Parathyroid adenoma (tissue), 2 donors: ENCODE data around the gene CDK18.
"Not testable (repeated sequence)": the region's sequence is repeated elsewhere in the genome, so short reads cannot be mapped to it uniquely, and the experiment has no call there.

Experiments used
- H2AFZ ChIP-seq: fragments of 300-600 bp; sonication (generic); one replicate; pipeline ENCODE4 v1.7.0; 2017; ENCODE audit warnings: antibody characterized with exemption, mild to moderate bottlenecking
- H3K27ac ChIP-seq: fragments of 300-600 bp; sonication (generic); one replicate; pipeline ENCODE4 v1.7.0; 2017
- H3K27me3 ChIP-seq: fragments of 300-600 bp; sonication (generic); one replicate; pipeline ENCODE4 v1.7.0; 2017; ENCODE audit warnings: low read length; ENCODE audit not compliant: control insufficient read depth, insufficient read depth
- H3K36me3 ChIP-seq: fragments of 300-600 bp; sonication (generic); one replicate; pipeline ENCODE4 v1.7.0; 2017; ENCODE audit warnings: low read length; ENCODE audit not compliant: control insufficient read depth, insufficient read depth
- H3K4me1 ChIP-seq: fragments of 300-600 bp; sonication (generic); one replicate; pipeline ENCODE4 v1.7.0; 2017; ENCODE audit warnings: control low read depth
- H3K4me2 ChIP-seq: fragments of 300-600 bp; sonication (generic); one replicate; pipeline ENCODE4 v1.7.0; 2017; ENCODE audit warnings: low read length
- H3K4me3 ChIP-seq: fragments of 300-600 bp; sonication (generic); one replicate; pipeline ENCODE4 v1.7.0; 2017; ENCODE audit warnings: low read depth, low read length
- H3K79me2 ChIP-seq: fragments of 300-600 bp; sonication (generic); one replicate; pipeline ENCODE4 v1.7.0; 2017; ENCODE audit warnings: control low read depth
- H3K9ac ChIP-seq: fragments of 300-600 bp; sonication (generic); one replicate; pipeline ENCODE4 v1.7.0; 2017; ENCODE audit warnings: mild to moderate bottlenecking
- H3K9me3 ChIP-seq: fragments of 300-600 bp; sonication (generic); one replicate; pipeline ENCODE4 v1.7.0; 2017; ENCODE audit warnings: low read length; ENCODE audit not compliant: control insufficient read depth
- CTCF ChIP-seq: fragments of 300-600 bp; sonication (generic); IDR thresholded peaks from one replicate; pipeline ENCODE4 v1.7.0; 2017; ENCODE audit warnings: antibody characterized with exemption, mild to moderate bottlenecking
- donor health status: primary hyperparathyroidism.

Gene CDK18

DNA sequence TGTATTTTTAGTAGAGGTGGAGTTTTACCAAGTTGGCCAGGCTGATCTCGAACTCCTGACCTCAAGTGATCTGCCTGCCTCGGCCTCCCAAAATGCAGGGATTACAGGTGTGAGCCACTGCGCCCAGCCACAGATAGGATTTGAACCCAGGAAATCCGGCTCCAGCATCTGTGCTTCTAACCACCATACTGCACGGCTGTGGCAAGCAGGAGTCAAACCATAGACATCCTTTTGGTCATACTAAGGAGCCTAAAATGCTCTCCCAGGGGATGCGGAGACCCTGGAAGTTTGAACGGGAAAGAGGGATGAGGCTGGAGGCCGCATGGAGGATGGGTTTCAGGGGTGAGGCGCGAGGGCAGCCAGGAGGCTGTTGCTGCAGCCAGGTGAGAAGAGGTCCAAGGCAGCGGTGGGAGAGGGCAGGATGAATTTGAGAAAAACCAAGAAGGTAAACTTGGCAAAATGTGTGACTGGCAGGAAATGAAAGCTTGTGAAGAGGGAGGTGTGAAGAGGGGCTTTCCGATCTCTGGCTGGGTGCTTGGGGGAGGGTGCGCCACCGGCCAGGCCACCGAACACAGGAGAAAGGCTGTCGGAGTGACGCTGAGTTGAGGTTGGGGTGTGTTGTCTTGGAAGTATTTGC lies 24.0 kb upstream of the CDK18 start:
- no peak overlapping the region for H3K9ac ChIP-seq
- no peaks in the 10 kb centered on the region for H3K79me2 ChIP-seq
- TF ChIP-seq CTCF = no peak
- H3K4me3 ChIP-seq = no peak overlapping the region
- no peak overlapping the region for H3K27ac ChIP-seq
- no peak overlapping the region for H2AFZ ChIP-seq
- no peaks in the 10 kb centered on the region for H3K27me3 ChIP-seq
- H3K9me3 ChIP-seq = no peaks in the 10 kb centered on the region
- H3K36me3 ChIP-seq = no peaks in the 10 kb centered on the region
- peaks cover 2% of the 10 kb centered on the region for H3K4me1 ChIP-seq
- H3K4me2 ChIP-seq = no peak overlapping the region

DNA sequence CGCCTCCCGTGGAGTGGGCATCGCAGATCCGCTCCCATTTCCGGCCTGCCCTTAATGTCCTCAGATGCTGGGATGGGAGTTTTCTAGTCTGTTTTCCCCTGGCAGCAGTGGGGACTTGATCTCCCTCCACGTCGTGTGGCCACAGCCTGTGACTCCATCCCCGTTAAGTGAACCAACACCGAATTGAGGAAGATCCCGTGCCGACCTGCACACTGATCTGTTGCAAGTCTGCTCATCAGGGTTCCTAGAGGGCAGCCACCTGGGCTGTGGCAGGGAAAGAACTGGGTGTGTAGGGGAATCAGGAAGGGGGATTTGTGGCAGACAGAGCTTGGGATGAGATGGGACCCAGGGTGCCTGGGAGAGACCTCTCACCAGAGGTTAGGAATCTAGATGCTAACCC lies 23.3 kb upstream of the CDK18 start:
- no peaks in the 10 kb centered on the region for H3K27me3 ChIP-seq
- no peaks in the 10 kb centered on the region for H3K79me2 ChIP-seq
- no peaks in the 10 kb centered on the region for H3K36me3 ChIP-seq
- no peak overlapping the region for H3K4me2 ChIP-seq
- no peaks in the 10 kb centered on the region for H3K9me3 ChIP-seq
- H3K9ac ChIP-seq = no peak overlapping the region
- peaks cover 9% of the 10 kb centered on the region for H3K4me1 ChIP-seq
- H2AFZ ChIP-seq = no peak overlapping the region
- no peak overlapping the region for H3K4me3 ChIP-seq
- no peak for TF ChIP-seq CTCF
- H3K27ac ChIP-seq = no peak overlapping the region

DNA sequence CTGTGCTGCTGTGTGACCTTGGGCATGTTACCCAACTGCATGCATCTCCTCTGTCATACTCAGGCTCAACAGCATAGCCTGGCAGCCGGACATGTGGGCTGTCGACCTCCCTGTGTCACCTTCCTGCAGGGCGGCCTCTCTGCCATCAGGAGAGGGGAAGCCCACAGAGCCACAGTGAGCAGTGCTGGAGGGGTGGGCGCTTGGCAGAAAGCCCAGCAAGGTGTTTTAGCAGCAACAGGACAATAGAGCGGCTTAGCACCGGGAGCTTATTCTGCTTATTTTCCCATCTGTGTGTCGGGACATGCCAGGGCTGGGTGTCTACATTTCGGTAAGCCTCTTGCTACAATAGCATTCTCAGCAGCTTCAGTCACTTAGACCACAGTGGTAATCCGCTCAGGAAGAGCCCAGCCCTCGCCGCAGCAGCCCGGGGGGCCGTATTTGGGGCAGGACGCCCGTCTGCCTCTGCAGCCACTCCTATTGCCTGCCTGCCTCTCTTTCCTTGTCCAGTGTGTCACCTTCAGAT lies 22.8 kb upstream of the CDK18 start:
- H3K4me3 ChIP-seq = no peak overlapping the region
- H3K27me3 ChIP-seq = no peaks in the 10 kb centered on the region
- H3K79me2 ChIP-seq = no peaks in the 10 kb centered on the region
- H3K36me3 ChIP-seq = no peaks in the 10 kb centered on the region
- TF ChIP-seq CTCF = no peak
- no peak overlapping the region for H2AFZ ChIP-seq
- H3K9ac ChIP-seq = no peak overlapping the region
- H3K4me2 ChIP-seq = no peak overlapping the region
- H3K9me3 ChIP-seq = no peaks in the 10 kb centered on the region
- H3K27ac ChIP-seq = no peak overlapping the region
- peaks cover 10% of the 10 kb centered on the region for H3K4me1 ChIP-seq

GRCh38 chr1:205482587-205482986 lies 21.9 kb upstream of the CDK18 start:
- H3K9ac ChIP-seq, H3K9me3 ChIP-seq, H3K4me3 ChIP-seq, H3K4me1 ChIP-seq, H3K4me2 ChIP-seq, H3K27ac ChIP-seq, H3K36me3 ChIP-seq, H3K27me3 ChIP-seq, H2AFZ ChIP-seq, H3K79me2 ChIP-seq: not testable (repeated sequence)

GRCh38 chr1:205483372-205483771 lies 21.1 kb upstream of the CDK18 start:
- no peak for TF ChIP-seq CTCF
- peaks cover 10% of the 10 kb centered on the region for H3K4me1 ChIP-seq

More at GRCh38 chr1:205483372-205483771, 21.1 kb upstream of the CDK18 start:
- H3K9me3 ChIP-seq = no peaks in the 10 kb centered on the region
- no peak overlapping the region for H3K27ac ChIP-seq
- no peaks in the 10 kb centered on the region for H3K27me3 ChIP-seq
- no peaks in the 10 kb centered on the region for H3K79me2 ChIP-seq
- H3K4me2 ChIP-seq = no peak overlapping the region
- no peak overlapping the region for H2AFZ ChIP-seq
- H3K9ac ChIP-seq = no peak overlapping the region
- no peaks in the 10 kb centered on the region for H3K36me3 ChIP-seq
- H3K4me3 ChIP-seq = no peak overlapping the region
